ENCODE data around the gene GBX2. TPM values are rescaled to one million over a fixed set of nuclear protein-coding genes. Genes with fewer than 3 reads are reported as not detected.

Gene GBX2
- total and polyA plus RNA-seq, 10 of the 15 experiments (the other 5 are each of a cell fraction or from before 2014, with no cell fraction given), result not detected

- Histone ChIP-seq H3K9ac (ENCODE audit: control insufficient read depth, insufficient read depth, low read length) (no peak overlapping the region), H2AFZ (ENCODE audit: control insufficient read depth, low read depth, low read length) (no peak overlapping the region), H3K9me3 (replicated peaks; ENCODE audit: control insufficient read depth, insufficient read depth, low read length) (no peaks in the 10 kb centered on the region), H4K20me1 (ENCODE audit: control insufficient read depth, insufficient read depth) (no peaks in the 10 kb centered on the region), H3K4me1 (ENCODE audit: control insufficient read depth, insufficient read depth, low read length) (no peaks in the 10 kb centered on the region), H3K27ac (ENCODE audit: control insufficient read depth, insufficient read depth) (no peak overlapping the region), H3K4me3 (no peak overlapping the region), H3K79me2 (ENCODE audit: control insufficient read depth, insufficient read depth, low read length) (no peaks in the 10 kb centered on the region), H3K4me2 (ENCODE audit: control insufficient read depth, insufficient read depth) (no peak overlapping the region), H3K36me3 (ENCODE audit: control insufficient read depth in 2 of 2, insufficient read depth in 2 of 2, low read length in 1 of 2) (no peaks in the 10 kb centered on the region), H3K27me3 (replicated peaks in 1 of 2; ENCODE audit: control insufficient read depth in 2 of 2, insufficient read depth in 2 of 2, low read length in 1 of 2) (peaks cover 0 to 1% of the 10 kb centered on the region in 2 experiments; a peak in 2 of 4 replicates)
- ChIA-PET POLR2A (no interaction called here), CTCF (no interaction called here), SMC1A (ENCODE audit: uncharacterized antibody, unreplicated experiment) (no interaction called here), RAD21 (ENCODE audit: unreplicated experiment) (no interaction called here)
- DNase-seq (ENCODE audit: low read depth, low spot score) (no peak), ATAC-seq (no peak), FAIRE-seq (no peak)
- in situ Hi-C loops (cut with MboI), result no loop called here
- TF ChIP-seq TAF1 (IDR thresholded peaks at IDR 0.05; ENCODE audit: borderline replicate concordance, low read depth, low read length) (no peak), NR2C2 (IDR thresholded peaks at IDR 0.05; ENCODE audit: borderline replicate concordance, control insufficient read depth, insufficient read length, low read depth) (no peak), PAX8 (IDR thresholded peaks at IDR 0.05) (no peak)
- BruUV-seq (replicated peaks), result no TSS peak
- intact Hi-C loops (cut with micrococcal nuclease; ENCODE audit: unreplicated experiment), result no loop called here
- WGBS (ENCODE audit: insufficient coverage, insufficient replicate concordance, low lambda C conversion rate, missing lambda C conversion rate), result 16% methylated on average over 16 of the region's 16 CpGs
Measured at GRCh38 chr2:236156095-236156859, 11.9 kb downstream of the GBX2 start.

- H3K27me3 ChIP-seq (replicated peaks in 1 of 2; ENCODE audit: control insufficient read depth in 2 of 2, insufficient read depth in 2 of 2, low read length in 1 of 2), result peaks cover 0 to 1% of the 10 kb centered on the region in 2 experiments; a peak in 2 of 4 replicates
- no peaks in the 10 kb centered on the region for H3K36me3 ChIP-seq (ENCODE audit: control insufficient read depth in 2 of 2, insufficient read depth in 2 of 2, low read length in 1 of 2)
- no peak overlapping the region for H3K4me2 ChIP-seq (ENCODE audit: control insufficient read depth, insufficient read depth)
- CTCF ChIA-PET, result no interaction called here
- RAD21 ChIA-PET (ENCODE audit: unreplicated experiment), result no interaction called here
- DNase-seq (ENCODE audit: low read depth, low spot score) (no peak), FAIRE-seq (no peak), ATAC-seq (no peak)
- H4K20me1 ChIP-seq (ENCODE audit: control insufficient read depth, insufficient read depth), result no peaks in the 10 kb centered on the region
- H3K79me2 ChIP-seq (ENCODE audit: control insufficient read depth, insufficient read depth, low read length), result no peaks in the 10 kb centered on the region
- WGBS (ENCODE audit: insufficient coverage, insufficient replicate concordance, low lambda C conversion rate, missing lambda C conversion rate), result 42% methylated on average over 3 of the region's 3 CpGs
- H3K9me3 ChIP-seq (replicated peaks; ENCODE audit: control insufficient read depth, insufficient read depth, low read length), result no peaks in the 10 kb centered on the region
- no peak overlapping the region for H3K4me3 ChIP-seq
- intact Hi-C loops (cut with micrococcal nuclease; ENCODE audit: unreplicated experiment) (no loop called here), in situ Hi-C loops (cut with MboI) (no loop called here)
- H3K4me1 ChIP-seq (ENCODE audit: control insufficient read depth, insufficient read depth, low read length), result no peaks in the 10 kb centered on the region
- SMC1A ChIA-PET (ENCODE audit: uncharacterized antibody, unreplicated experiment), result no interaction called here
- no peak overlapping the region for H3K9ac ChIP-seq (ENCODE audit: control insufficient read depth, insufficient read depth, low read length)
- H2AFZ ChIP-seq (ENCODE audit: control insufficient read depth, low read depth, low read length), result no peak overlapping the region
- no peak overlapping the region for H3K27ac ChIP-seq (ENCODE audit: control insufficient read depth, insufficient read depth)
- POLR2A ChIA-PET, result no interaction called here
- BruUV-seq (replicated peaks), result no TSS peak
- TF ChIP-seq NBN (IDR thresholded peaks at IDR 0.05), result no peak
- no peak for TF ChIP-seq ZZZ3 (IDR thresholded peaks at IDR 0.05; ENCODE audit: control insufficient read depth, insufficient read length, low read depth)
- TF ChIP-seq CREM (IDR thresholded peaks at IDR 0.05; ENCODE audit: low read depth), result no peak
- TF ChIP-seq PAX5 (IDR thresholded peaks at IDR 0.05; ENCODE audit: borderline replicate concordance, low read depth, low read length), result no peak
- TF ChIP-seq IRF4 (IDR thresholded peaks at IDR 0.05; ENCODE audit: low read depth, low read length), result no peak
- TF ChIP-seq SREBF1 (IDR thresholded peaks at IDR 0.05; ENCODE audit: low read length), result no peak
- no peak for TF ChIP-seq ZBTB4 (CRISPR knock-in tag; IDR thresholded peaks at IDR 0.05)
- TF ChIP-seq CEBPZ (IDR thresholded peaks at IDR 0.05; ENCODE audit: low read depth, low read length), result no peak
- TF ChIP-seq MXI1 (IDR thresholded peaks at IDR 0.05; ENCODE audit: low read depth, low read length), result no peak
Measured at GRCh38 chr2:236155406-236155805, 12.8 kb downstream of the GBX2 start.

Measured in GM12878 (cell line).